Esophagus (tissue), 2 donors: ENCODE data around the gene NDOR1. TPM values are rescaled to one million over a fixed set of nuclear protein-coding genes. Genes with fewer than 3 reads are reported as not detected.
"Not testable (repeated sequence)": the region's sequence is repeated elsewhere in the genome, so short reads cannot be mapped to it uniquely, and the experiment has no call there.

ENCODE experiments used
- H3K27ac ChIP-seq, 2 donors: one replicate each; pipeline ENCODE4 v1.5.1; 2013; ENCODE audit warnings: low read depth in 2 of 2, mild to moderate bottlenecking in 2 of 2, inconsistent platforms in 1 of 2, low read length in 1 of 2, moderate library complexity in 1 of 2
- H3K27me3 ChIP-seq, 2 donors: one replicate each; pipeline ENCODE4 v1.6.1; 2013; ENCODE audit warnings: low read length in 2 of 2, control low read depth in 1 of 2, mild to moderate bottlenecking in 1 of 2; ENCODE audit not compliant: insufficient read depth in 2 of 2, control insufficient read depth in 1 of 2
- H3K36me3 ChIP-seq, 2 donors: one replicate each; pipeline ENCODE4 v1.6.1; 2013; ENCODE audit warnings: low read length in 1 of 2; ENCODE audit not compliant: control insufficient read depth in 2 of 2, insufficient read depth in 2 of 2
- H3K4me1 ChIP-seq, 2 donors: one replicate each; pipeline ENCODE4 v1.6.1; 2013; ENCODE audit warnings: low read length in 1 of 2; ENCODE audit not compliant: control insufficient read depth in 2 of 2, insufficient read depth in 2 of 2
- H3K4me3 ChIP-seq, 2 donors: one replicate each; pipeline ENCODE4 v1.5.1; 2013; ENCODE audit warnings: low read length in 2 of 2, mild to moderate bottlenecking in 2 of 2, low read depth in 1 of 2, moderate library complexity in 1 of 2
- H3K9me3 ChIP-seq, 2 donors: one replicate each; pipeline ENCODE4 v1.6.1; 2013; ENCODE audit warnings: mild to moderate bottlenecking in 2 of 2, low read depth in 1 of 2, low read length in 1 of 2, moderate library complexity in 1 of 2; ENCODE audit not compliant: control insufficient read depth in 2 of 2, insufficient read depth in 1 of 2
- WGBS, 2 donors: extraction: QIAGEN DNeasy Blood & Tissue Kit; methylation state at CpG; one replicate each; pipeline ENCODE4 v1.1.7; 2013; 5-methylcytosine and 5-hydroxymethylcytosine counted together
- polyA plus RNA-seq, 2 donors: library from polyadenylated mRNA; stranded (reverse); fragments of 200-250 nt; gene quantifications; one replicate each; pipeline ENCODE4 v1.2.3, GENCODE V29; 2013
- donor health status: healthy with polysubstance abuse.
- donor health status: Bipolar disorder and iron deficiency.

Gene NDOR1
- polyA plus RNA-seq, 2 donors, result 5.7 to 12.2 TPM

DNA sequence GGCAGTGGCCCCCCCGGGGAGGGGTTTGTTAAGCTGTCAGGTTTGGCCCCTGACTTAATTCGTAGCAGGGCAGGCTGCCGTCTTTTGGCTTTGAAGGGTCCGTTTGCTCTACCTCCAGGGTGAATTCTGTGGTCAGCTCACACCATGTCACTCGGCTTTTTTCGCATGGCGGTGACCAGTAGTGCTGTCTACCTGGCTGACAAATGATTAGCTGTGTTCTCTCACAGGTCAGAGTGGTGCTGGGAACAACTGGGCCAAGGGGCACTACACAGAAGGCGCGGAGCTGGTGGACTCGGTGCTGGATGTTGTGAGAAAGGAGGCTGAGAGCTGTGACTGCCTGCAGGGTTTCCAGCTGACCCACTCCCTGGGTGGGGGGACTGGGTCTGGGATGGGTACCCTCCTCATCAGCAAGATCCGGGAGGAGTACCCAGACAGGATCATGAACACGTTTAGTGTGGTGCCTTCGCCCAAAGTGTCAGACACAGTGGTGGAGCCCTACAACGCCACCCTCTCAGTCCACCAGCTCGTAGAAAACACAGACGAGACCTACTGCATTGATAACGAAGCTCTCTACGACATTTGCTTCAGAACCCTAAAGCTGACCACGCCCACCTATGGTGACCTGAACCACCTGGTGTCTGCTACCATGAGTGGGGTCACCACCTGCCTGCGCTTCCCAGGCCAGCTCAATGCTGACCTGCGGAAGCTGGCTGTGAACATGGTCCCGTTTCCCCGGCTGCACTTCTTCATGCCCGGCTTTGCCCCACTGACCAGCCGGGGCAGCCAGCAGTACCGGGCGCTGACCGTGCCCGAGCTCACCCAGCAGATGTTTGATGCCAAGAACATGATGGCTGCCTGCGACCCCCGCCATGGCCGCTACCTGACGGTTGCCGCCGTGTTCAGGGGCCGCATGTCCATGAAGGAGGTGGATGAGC, 37.0 kb downstream of the NDOR1 start:
- Histone ChIP-seq H3K4me1 (peaks cover 3 to 35% of the 10 kb centered on the region in 2 donors), H3K27ac (peak overlapping the region; percentile 98 to 100), H3K9me3 (no peaks in the 10 kb centered on the region), H3K36me3 (peaks cover 0 to 18% of the 10 kb centered on the region in 2 donors), H3K4me3 (peak overlapping the region; percentile 76 to 85), H3K27me3 (no peaks in the 10 kb centered on the region)
- 63 to 64% methylated on average over 36 of the region's 36 CpGs for WGBS, 2 donors

DNA sequence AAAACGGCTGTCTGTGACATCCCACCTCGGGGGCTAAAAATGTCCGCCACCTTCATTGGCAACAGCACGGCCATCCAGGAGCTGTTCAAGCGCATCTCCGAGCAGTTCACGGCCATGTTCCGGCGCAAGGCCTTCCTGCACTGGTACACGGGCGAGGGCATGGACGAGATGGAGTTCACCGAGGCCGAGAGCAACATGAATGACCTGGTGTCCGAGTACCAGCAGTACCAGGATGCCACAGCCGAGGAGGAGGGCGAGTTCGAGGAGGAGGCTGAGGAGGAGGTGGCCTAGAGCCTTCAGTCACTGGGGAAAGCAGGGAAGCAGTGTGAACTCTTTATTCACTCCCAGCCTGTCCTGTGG, 37.7 kb downstream of the NDOR1 start:
- H3K9me3 ChIP-seq, H3K27me3 ChIP-seq, H3K27ac ChIP-seq, H3K4me3 ChIP-seq: not testable (repeated sequence)
- Histone ChIP-seq H3K36me3 (peaks cover 0 to 18% of the 10 kb centered on the region in 2 donors), H3K4me1 (peaks cover 2 to 32% of the 10 kb centered on the region in 2 donors)
- WGBS, 2 donors, result 85% methylated on average over 17 to 18 of the region's 18 CpGs

DNA sequence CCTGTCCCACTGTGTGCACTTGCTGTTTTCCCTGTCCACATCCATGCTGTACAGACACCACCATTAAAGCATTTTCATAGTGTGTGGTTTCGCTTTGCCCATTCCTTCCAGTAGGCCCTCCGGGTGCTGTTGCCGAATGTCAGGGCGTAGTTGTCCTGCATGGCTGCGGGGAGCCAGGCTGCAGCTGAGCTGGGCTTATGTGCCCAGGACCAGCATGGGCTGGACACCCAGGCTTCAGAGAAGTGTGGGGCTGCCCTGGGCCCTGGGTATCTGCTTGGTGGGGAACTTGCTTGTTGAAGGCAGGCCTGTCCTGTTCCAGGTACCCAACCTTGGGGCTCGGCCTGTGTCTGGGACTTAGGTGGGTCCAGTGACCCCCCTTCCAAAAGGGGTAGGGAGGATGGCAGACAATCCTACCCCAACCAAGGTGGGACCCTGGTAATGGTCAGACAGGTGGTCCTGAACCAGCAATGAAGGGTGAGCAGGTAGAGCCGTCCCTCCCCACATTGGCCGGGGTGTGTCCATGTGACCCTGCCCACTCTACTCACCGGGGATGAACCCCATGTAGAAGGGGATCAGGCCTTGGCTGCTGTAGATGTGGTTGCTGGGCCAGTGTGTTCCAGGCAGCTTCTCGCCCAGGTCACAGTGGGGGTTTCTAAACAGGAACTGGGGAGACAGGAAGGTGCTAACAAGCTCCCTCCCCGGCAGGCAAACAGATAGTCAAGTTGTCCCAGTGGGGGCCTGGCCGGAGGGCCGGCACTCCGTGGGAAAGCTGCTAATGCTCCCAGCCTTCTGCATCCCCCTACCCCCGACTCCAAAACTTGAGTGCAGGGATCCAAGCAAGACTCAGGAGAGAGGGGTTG, 38.4 kb downstream of the NDOR1 start:
- H3K27ac ChIP-seq, result peak overlapping the region in 1 of 2 donors; percentile 59
- no peaks in the 10 kb centered on the region for H3K9me3 ChIP-seq
- no peaks in the 10 kb centered on the region for H3K27me3 ChIP-seq
- H3K36me3 ChIP-seq, result peaks cover 0 to 18% of the 10 kb centered on the region in 2 donors
- WGBS, 2 donors, result 53 to 62% methylated on average over 15 of the region's 15 CpGs
- no peak overlapping the region for H3K4me3 ChIP-seq
- H3K4me1 ChIP-seq, result peaks cover 0 to 30% of the 10 kb centered on the region in 2 donors

DNA sequence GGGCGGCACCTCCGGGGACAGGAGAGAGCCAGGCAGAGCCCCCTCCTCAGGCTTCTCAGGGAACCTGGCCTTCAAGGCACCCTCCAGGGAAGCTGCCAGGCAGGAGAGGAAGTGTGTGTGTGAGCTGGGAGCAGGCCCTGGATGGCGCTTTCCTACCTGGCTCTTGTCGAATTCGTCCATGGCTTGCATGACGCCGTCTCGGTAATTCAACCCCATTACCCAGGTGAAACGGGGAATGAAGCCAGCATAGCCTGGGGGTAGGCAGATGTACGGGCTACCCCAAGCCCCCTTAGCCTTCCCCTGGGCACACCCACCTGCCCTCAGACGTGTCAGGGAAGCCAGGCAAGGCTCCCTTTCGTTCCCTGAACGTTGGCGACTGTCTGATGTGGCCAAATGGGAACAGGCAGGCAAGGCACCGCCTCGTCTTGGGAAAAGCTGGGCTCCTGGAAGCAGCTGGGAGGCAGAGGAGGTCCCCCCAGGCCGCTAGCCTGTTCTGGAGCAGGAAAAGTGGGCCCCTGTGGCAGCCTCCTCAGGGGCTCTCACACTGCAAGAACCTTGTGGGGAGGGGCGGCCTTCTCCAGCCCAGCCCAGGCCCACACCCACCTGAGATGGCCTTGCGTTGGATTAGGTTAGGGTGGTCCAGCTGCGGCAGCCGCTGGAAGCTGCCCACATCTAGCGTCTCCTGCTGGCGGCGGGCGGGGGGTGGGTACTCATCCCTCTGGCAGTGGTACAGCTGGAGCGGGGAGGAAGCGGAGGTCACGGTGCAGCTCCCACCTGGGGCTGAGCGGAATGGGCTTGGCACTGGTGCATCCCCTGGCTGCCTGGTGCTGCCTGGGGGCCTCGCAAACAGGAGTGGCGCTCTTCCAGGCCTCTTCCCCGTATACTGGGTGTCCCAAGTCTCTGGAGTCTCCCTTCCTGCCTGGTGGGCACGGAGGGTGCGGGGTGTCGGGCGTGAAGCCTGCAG, 39.3 kb downstream of the NDOR1 start:
- no peaks in the 10 kb centered on the region for H3K9me3 ChIP-seq
- H3K36me3 ChIP-seq, result peaks cover 0 to 18% of the 10 kb centered on the region in 2 donors
- peaks cover 0 to 28% of the 10 kb centered on the region in 2 donors for H3K4me1 ChIP-seq
- no peak overlapping the region for H3K4me3 ChIP-seq
- H3K27me3 ChIP-seq, result no peaks in the 10 kb centered on the region
- H3K27ac ChIP-seq, result peak overlapping the region in 1 of 2 donors; percentile 59
- WGBS, 2 donors, result 44 to 61% methylated on average over 36 of the region's 36 CpGs

DNA sequence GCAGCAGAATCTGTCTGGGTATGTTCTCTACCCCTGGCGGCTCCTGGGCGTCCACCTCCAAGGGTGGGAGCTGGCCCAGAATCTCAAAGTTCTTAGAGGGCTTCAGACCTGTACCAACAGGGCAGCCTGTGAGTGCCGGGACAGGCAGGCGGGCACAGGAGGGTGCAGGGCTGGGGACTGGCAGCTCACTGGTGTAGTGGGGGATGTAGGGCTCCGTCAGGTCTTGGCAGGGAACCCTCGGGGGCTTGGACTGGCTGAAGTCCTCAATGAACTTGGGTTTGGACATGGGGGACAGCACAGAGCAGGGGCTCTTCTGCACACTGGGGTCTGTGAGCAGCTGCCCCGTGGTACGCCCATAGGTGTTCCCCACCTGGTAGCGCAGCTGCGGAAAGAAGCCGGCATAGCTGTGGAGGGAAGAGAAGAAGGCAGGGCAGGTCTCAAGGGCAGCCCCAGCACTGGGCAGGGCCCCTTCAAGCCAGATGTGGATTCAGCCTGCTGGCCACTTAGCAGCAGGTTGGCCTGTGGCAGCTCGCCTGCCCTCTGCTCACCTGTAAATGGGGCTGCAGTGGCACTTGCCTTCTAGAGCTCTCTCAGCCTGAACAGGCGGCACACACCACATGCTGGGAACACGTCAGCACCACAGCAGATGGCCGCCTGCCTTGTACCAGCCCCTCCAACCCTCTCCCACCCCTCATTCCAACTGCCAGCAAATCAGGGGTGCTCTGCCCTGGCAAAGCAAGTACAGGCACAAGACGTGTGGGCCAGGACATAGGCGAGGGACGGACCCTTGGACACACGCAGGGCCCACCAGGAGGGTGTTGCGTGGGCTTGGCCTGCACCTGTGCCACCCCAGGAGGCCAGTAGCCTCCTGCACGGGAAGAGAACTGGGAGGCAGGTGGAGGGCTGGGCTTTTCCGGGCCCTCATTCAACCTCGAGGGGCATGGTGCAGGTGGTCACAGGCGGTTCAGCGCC, 40.2 kb downstream of the NDOR1 start:
- Histone ChIP-seq H3K36me3 (peaks cover 0 to 18% of the 10 kb centered on the region in 2 donors), H3K4me1 (peaks cover under 1 to 28% of the 10 kb centered on the region in 2 donors), H3K27me3 (no peaks in the 10 kb centered on the region), H3K9me3 (no peaks in the 10 kb centered on the region), H3K4me3 (no peak overlapping the region), H3K27ac (no peak overlapping the region)
- 80 to 84% methylated on average over 25 of the region's 25 CpGs for WGBS, 2 donors

DNA sequence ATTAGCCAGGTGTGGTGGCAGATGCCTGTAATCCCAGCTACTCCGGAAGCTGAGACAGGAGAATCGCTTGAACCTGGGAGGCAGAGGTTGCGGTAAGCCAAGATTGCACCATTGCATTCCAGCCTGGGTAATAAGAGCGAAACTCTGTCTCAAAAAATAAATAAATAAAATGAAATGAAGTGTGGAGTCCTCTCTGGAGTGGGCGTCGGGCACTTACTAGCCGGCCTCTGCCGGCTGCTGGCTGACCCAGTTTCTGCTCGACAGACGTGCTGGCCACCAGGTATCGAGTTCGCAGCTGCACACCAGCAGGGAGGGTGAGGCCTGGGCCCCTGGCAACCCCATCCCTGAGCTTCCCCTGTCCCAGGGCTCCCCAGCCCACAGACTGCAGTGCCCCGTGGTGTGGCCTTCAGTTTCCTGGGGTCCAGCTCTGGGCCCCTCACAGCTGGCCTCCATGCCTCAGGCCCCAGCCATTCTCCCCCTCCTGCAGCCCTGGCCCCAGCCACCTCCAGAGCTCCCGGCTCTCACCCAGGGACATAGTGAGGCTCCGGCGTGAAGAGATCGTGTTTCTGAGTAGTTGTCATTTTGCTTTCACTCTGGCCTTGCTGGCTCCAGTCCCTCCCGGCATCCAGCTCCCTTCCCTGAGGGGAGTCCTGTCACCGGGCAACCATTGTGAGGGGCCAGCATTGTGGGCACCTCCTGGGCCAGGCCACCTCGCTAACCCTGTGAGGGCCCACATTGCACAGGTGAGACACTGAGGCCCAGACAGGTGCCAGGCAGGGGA, 41.8 kb downstream of the NDOR1 start:
- peaks cover 0 to 17% of the 10 kb centered on the region in 2 donors for H3K36me3 ChIP-seq
- peaks cover 2 to 27% of the 10 kb centered on the region in 2 donors for H3K4me1 ChIP-seq
- no peaks in the 10 kb centered on the region for H3K9me3 ChIP-seq
- no peaks in the 10 kb centered on the region for H3K27me3 ChIP-seq
- 76 to 86% methylated on average over 20 of the region's 20 CpGs for WGBS, 2 donors
- no peak overlapping the region for H3K27ac ChIP-seq
- H3K4me3 ChIP-seq, result no peak overlapping the region

DNA sequence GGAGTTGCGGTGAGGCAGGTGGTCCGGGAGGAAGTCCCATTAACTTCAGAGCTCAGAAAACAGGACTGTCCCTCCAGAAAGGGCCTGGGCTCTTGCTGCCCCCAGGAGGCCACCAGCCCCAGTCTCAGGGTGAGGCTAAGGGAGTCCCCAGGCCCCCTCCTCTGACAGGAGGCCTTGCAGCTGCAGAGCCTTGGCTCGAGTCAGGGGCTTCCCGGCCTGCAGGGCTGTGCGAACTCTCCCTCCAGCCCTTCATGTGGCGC, 42.3 kb downstream of the NDOR1 start:
- no peak overlapping the region for H3K4me3 ChIP-seq
- peaks cover 2 to 21% of the 10 kb centered on the region in 2 donors for H3K4me1 ChIP-seq

More for the DNA sequence above, 42.3 kb downstream of the NDOR1 start:
- Histone ChIP-seq H3K9me3 (no peaks in the 10 kb centered on the region), H3K27me3 (no peaks in the 10 kb centered on the region), H3K27ac (no peak overlapping the region), H3K36me3 (peaks cover 0 to 12% of the 10 kb centered on the region in 2 donors)
- 76 to 95% methylated on average over 6 of the region's 6 CpGs for WGBS, 2 donors
